HG02623 (cell line): ENCODE results near the gene PLEKHF1.

ENCODE experiments used
- ATAC-seq: cut with Tn5 transposase; IDR thresholded peaks from one replicate; pipeline ENCODE4 v1.9.1; 2021; ENCODE audit warnings: moderate library complexity; ENCODE audit not compliant: unreplicated experiment

Gene PLEKHF1

DNA sequence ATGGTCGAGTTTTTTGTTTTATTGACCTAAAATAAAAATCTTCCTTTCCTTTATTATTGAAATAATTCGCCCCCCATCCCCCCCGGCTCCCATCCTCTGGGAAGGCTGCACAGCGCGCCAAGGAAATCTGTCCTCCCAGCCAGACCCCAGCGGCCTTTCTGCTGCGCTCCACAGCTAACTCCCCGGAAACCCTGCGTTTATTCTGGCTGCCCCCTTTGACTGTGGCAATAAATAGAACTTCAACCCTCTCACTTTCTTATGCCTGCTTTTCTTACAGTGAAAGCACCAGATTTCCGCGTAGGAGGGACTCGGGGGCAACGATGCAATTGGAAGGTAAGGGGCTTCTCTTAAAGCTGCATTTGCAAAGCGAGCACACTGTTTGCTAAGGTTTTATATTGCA, 59.5 kb downstream of the PLEKHF1 start:
- no peak for ATAC-seq
